ENCODE measurements around the gene TSPAN2.

The TSPAN2 gene

DNA sequence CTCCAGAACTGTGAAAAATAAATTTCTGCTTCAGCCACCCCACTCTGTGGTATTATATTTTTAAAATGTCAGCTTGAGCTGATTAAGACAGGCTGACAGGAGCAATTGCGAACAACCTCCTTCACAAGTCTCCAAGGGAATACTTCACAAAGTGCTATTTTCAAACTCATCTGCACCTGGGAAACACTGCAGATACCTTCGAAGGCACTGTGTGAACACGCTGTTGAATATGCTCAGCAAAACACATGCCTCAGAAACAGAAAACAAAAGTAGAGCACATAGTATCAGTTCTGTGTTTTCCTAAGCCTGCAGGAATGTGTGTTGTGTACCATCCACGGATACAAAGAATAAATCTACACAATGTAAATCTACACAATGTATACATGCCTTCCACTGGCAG lies 10.6 kb downstream of the TSPAN2 start:
- peaks cover 0 to 11% of the 10 kb centered on the region in 2 donors for H3K27me3 Mint-ChIP-seq
- H3K27ac Mint-ChIP-seq = no peak overlapping the region
- H3K9me3 Mint-ChIP-seq = no peaks in the 10 kb centered on the region

DNA sequence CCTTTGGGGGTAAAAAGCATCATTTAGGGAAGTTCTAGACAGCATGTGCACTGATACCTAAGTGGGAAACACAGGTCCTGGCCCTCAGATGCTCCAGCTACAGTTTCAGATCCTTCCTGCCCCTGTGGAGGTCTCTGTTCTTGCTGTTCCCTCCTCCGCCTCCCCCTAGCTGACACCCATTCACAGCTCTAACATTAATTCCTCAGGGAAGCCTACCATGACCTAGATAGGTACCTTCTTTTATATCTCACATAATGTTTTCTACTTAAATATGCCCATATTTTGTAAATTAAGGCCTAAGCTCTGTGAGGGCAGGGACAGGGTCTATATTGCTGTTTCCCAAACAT lies 11.3 kb downstream of the TSPAN2 start:
- no peaks in the 10 kb centered on the region for H3K36me3 Mint-ChIP-seq (ENCODE audit: insufficient read depth)
- no peaks in the 10 kb centered on the region for H3K9me3 Mint-ChIP-seq
- DNase-seq (no peak), ATAC-seq (replicated peaks) (no peak)
- H3K4me1 Mint-ChIP-seq (ENCODE audit: low read depth in 2 of 2) = peaks cover 5 to 10% of the 10 kb centered on the region in 2 donors
- peaks cover 0 to 11% of the 10 kb centered on the region in 2 donors for H3K27me3 Mint-ChIP-seq
- no peak overlapping the region for H3K27ac Mint-ChIP-seq
- no peak overlapping the region for H3K4me3 Mint-ChIP-seq

More for the DNA sequence above, 10.6 kb downstream of the TSPAN2 start:
- DNase-seq (no peak), ATAC-seq (replicated peaks) (no peak)
- Mint-ChIP-seq H3K4me3 (no peak overlapping the region), H3K4me1 (ENCODE audit: low read depth in 2 of 2) (peaks cover 5 to 8% of the 10 kb centered on the region in 2 donors), H3K36me3 (ENCODE audit: insufficient read depth) (no peaks in the 10 kb centered on the region)

DNA sequence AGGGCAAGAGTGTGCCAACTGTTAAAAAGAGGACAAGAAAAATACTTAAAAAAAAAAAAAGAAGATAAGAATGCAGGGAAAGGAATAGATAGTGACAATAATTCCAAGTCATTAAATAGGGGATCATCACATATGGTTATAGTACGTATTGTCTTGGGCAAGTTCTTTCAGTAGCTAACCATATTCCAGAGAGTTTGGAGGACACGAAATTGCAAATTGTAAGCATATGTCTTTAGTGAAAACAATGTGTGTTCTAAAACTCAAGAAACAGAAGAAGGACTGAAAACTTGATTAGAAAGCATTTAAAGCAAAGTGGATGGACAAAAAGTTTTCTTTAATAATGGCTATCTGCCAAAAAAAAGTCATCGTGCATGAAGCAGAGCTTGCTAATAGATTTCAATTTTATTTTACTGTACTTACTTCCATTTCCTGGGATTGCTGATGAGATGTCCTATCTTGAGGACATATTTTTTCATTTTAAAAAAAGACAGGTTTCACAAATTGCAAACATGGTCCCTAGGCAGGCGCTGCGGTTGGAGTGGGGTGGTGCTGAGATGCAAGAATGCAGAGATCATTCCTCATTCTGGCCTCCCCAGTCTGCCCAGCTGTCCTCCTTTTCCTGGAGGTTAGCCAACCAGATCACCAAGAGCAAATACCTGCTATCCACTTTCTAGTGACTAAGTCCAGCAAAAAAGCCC lies 11.9 kb downstream of the TSPAN2 start:
- Mint-ChIP-seq H3K4me1 (ENCODE audit: low read depth in 2 of 2) (peaks cover 5 to 15% of the 10 kb centered on the region in 2 donors), H3K9me3 (no peaks in the 10 kb centered on the region), H3K27me3 (peaks cover 0 to 11% of the 10 kb centered on the region in 2 donors), H3K36me3 (ENCODE audit: insufficient read depth) (no peaks in the 10 kb centered on the region), H3K27ac (no peak overlapping the region), H3K4me3 (no peak overlapping the region)
- no peak for ATAC-seq (replicated peaks)
- no peak for DNase-seq

DNA sequence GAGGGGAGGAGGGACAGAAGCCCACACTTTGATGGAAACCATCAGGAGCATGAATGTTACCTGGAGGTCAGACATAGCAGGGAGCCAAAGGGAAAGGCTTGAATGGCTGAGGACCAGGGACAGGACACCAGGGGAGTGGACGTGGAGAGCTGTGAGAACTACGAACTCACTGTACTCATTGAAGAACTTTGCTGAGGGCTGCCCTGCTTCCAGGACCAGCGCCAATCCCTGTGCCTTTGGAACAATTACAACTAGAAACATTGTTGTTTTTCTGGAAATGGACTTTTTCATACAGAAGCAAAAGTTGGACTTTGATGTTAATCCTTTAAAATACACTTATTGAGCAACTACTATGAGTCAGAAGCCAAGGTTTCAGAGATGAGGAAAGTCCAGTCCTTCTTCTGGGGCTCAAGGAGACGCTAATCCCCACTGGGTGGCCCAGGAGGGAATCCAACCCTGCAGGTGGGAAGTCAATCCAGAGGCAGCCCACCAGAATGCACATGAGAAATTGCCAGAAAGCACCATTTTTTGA lies 12.9 kb downstream of the TSPAN2 start:
- Mint-ChIP-seq H3K27me3 (peaks cover 0 to 11% of the 10 kb centered on the region in 2 donors), H3K27ac (peak overlapping the region in 1 of 2 donors; percentile 44), H3K4me1 (ENCODE audit: low read depth in 2 of 2) (peaks cover 11 to 15% of the 10 kb centered on the region in 2 donors), H3K36me3 (ENCODE audit: insufficient read depth) (no peaks in the 10 kb centered on the region), H3K4me3 (no peak overlapping the region), H3K9me3 (no peaks in the 10 kb centered on the region)
- ATAC-seq (replicated peaks) (no peak), DNase-seq (no peak)

DNA sequence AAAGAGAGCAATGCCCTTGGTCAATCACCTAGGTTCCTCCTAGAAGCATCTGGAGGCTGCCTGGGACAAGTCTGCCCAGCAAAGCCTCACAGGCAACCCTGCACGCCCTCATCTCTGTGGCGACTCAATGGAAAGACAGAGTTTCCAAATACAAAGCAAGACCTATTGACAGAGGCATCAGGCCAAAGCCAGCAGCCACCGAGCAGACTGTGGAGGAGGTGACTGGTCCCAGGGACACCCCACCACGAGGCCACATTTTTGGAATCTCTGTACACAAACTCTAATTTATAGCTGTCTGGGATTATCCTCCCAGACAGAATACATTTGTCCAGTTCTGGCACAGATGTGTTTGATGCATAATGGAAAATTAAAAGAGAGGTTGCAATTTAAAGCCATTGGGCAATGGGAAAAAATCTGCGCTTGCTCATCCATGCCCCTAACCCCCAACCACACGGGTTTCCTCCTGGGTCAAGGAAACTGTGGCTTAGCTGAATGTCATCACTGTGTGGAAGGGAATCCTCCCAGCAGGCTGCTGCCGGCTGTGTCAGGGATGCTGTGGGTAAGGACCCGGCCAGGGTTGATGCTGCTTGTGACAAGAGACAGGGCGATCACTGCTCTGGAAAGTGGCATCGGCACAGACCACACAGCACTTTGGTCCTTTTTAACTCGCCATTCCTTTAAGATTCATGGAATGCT lies 14.3 kb downstream of the TSPAN2 start:
- ATAC-seq (replicated peaks) = no peak
- Mint-ChIP-seq H3K4me3 (no peak overlapping the region), H3K27ac (no peak overlapping the region), H3K4me1 (ENCODE audit: low read depth in 2 of 2) (peaks cover 17 to 18% of the 10 kb centered on the region in 2 donors), H3K27me3 (peaks cover 0 to 11% of the 10 kb centered on the region in 2 donors), H3K9me3 (no peaks in the 10 kb centered on the region), H3K36me3 (ENCODE audit: insufficient read depth) (no peaks in the 10 kb centered on the region)
- DNase-seq = no peak

DNA sequence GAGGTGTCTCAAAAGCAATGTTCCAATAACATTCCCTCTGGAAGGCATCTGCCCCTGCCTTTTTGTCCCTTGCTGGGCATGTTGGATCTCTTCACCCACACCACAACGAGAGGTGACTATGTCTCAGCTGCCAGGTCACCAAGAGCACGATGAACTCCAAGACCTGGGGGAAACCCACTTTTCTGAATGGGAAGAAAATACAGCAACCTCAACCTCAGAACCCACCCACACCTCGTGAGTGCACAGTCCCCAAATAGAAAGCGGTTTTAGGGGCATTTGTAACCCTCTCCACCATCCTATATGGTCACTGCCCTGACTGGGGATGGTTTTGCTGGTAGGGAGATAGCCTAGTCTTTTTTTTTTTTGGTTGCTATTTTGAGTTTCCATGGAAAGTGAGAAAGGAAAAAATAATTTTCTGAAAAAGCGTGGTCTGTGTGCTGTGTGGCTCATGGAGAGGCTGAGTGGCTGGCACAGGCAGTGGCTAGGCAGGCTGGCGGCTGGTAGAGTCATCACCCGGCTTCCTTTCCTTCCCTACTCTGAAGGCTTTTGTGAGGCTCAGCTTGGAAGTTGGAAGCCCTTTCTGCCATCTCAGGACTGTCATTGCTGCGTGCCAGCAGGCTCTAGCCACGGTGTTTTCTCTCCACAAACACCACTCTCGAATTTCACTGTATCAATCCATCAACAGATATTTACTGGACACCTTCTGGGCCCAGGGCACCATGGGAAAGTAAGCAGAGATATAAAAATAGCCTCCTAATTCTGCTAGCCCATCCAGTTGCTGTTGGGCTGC lies 15.8 kb downstream of the TSPAN2 start:
- Mint-ChIP-seq H3K9me3 (no peaks in the 10 kb centered on the region), H3K36me3 (ENCODE audit: insufficient read depth) (no peaks in the 10 kb centered on the region), H3K4me1 (ENCODE audit: low read depth in 2 of 2) (peaks cover 17 to 28% of the 10 kb centered on the region in 2 donors), H3K4me3 (no peak overlapping the region), H3K27ac (peak overlapping the region in 1 of 2 donors; percentile 55), H3K27me3 (peaks cover 0 to 11% of the 10 kb centered on the region in 2 donors)
- DNase-seq (no peak), ATAC-seq (replicated peaks) (peak; percentile 77)

DNA sequence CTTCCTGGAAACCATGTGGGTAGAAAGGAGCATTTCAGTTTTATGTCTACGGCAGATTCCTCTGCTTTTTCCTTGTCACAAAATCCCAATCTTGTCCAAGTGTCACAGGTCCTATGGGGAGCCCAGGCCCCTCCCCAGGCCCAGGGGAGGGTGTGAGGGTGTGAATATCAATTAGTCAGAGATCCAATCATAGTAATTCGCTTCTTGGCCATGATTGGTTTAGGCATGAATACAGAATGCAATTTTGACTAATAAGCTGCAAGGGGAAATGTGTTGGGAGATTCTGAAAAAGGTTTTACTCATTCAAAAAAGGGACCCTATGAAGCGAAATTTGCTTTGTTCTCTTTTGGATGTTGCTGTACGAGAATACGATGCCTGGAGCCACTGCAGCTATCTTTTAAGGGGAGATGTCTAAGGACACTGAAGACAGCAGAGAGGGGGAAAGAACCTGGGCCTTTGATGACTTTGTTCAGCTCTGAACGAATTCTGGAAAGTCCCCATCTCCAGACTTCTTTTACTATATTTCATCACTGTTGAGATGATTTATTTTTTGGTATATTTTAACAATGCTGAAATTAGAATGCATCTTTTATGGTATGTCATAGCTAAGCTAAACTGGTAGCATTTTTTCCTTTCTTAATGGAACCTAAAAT lies 18.2 kb downstream of the TSPAN2 start:
- Mint-ChIP-seq H3K27me3 (peaks cover 0 to 9% of the 10 kb centered on the region in 2 donors), H3K4me1 (ENCODE audit: low read depth in 2 of 2) (peaks cover 15 to 26% of the 10 kb centered on the region in 2 donors), H3K36me3 (ENCODE audit: insufficient read depth) (no peaks in the 10 kb centered on the region), H3K27ac (peak overlapping the region in 1 of 2 donors; percentile 78), H3K4me3 (no peak overlapping the region), H3K9me3 (no peaks in the 10 kb centered on the region)
- DNase-seq (no peak), ATAC-seq (replicated peaks) (peak; percentile 26)

DNA sequence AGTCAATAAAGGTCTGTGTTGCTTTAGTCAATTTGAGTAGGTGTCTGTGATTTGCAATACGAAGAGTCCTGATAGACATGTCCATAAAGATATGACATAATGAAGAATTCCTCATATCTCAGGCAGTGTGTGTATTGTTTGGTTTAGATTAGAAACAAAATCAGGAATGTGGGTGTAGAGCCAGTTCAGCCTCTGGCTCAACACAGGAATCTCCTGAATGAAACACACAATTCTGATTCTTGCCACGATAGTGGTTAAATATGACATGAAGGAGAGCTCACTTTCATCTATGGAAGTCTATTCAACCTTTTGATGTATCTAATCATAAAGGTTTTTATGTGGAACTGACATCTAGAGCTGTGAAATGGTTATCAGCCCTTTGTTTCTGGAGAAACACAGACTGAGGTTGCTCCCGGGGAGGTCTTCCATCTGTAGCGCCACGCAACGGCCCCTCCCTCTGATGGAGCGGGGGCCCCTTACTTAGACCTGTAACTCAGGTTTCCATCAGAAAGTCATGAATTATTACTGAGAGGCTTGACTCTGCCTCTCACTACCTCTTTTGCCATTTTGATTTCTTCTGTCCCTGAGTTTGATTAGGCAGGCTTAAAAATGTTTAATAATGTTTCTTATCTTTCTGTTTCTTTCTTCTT lies 19.5 kb downstream of the TSPAN2 start:
- ATAC-seq (replicated peaks) (no peak), DNase-seq (no peak)
- H3K27ac Mint-ChIP-seq = peak overlapping the region in 1 of 2 donors; percentile 78
- no peaks in the 10 kb centered on the region for H3K27me3 Mint-ChIP-seq
- H3K9me3 Mint-ChIP-seq = no peaks in the 10 kb centered on the region
- H3K4me1 Mint-ChIP-seq (ENCODE audit: low read depth in 2 of 2) = peaks cover 8 to 23% of the 10 kb centered on the region in 2 donors
- no peaks in the 10 kb centered on the region for H3K36me3 Mint-ChIP-seq (ENCODE audit: insufficient read depth)
- no peak overlapping the region for H3K4me3 Mint-ChIP-seq

DNA sequence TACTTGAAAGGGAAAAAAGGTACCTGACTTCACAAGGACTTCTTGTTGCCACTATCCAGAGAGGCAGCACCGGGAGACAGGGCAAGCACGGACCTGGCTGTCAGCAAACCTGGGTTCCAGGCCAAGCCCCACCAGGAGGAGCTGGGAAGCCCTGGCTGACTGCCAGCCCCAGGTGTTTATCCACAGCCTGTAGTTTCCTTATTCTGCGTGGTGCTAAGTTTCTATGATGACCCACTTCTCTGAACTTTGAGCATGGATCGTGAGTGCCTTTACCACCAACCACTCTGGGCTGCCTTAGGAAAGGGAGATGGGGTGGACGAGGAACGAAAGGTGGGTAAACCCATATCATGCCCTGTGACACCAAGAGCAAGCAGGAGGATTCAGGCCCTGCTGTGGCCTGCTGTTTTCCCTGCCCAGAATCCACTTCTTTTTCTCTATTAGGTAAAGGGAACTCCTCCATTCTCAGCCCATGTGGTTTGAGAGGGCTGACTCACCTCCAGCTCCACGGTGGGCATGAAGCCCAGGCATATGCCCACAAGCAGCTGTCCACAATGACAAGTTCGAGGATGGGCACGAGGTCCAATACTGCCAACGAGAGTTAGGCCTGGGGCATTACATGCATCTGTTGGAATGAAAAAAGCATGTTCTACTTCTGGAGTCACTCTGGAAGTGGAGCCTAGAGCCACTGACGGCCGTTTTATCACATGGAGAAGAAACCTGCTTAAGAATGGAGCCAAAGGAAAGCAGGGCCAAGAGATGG lies 20.3 kb downstream of the TSPAN2 start:
- Mint-ChIP-seq H3K4me1 (ENCODE audit: low read depth in 2 of 2) (peaks cover 14 to 29% of the 10 kb centered on the region in 2 donors), H3K9me3 (no peaks in the 10 kb centered on the region)

DNA sequence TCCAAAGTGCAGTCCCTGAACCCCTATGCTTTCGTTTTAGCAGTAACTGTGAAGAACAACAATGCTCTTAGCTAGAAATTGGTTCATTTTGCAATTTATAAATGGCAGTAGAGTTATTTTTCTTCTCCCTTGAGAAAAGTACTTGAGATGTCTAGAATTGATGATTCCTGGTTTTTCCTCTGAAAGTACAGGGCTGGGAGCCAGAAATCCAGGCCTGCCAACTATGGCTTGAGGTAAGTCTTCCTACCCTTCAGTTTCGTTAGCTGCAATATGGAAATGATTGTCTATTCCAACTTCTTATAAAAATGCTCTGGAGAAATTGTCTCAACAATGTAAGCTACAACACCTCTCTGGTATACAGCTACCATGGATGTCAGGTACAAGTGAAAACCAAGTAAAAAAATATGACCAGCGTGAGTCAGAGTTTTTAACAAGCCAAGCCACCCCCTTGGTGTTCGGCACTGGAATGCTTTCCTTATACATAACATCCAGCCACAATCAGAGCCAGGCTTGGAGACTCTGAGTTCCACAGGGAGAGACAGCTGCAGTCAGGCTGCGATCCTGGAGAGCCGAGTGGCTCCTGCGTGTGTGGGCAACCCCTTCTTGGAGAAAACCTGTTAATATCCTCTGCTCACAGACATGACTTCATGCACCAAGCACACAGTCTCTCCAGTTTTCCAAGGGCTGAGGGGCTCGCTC lies 22.0 kb downstream of the TSPAN2 start:
- Mint-ChIP-seq H3K27ac (peak overlapping the region in 1 of 2 donors; percentile 54), H3K36me3 (ENCODE audit: insufficient read depth) (peaks cover 11% of the 10 kb centered on the region), H3K4me1 (ENCODE audit: low read depth in 2 of 2) (peaks cover 22 to 43% of the 10 kb centered on the region in 2 donors), H3K9me3 (no peaks in the 10 kb centered on the region), H3K4me3 (no peak overlapping the region), H3K27me3 (no peaks in the 10 kb centered on the region)
- ATAC-seq (replicated peaks) (no peak), DNase-seq (no peak)

More for the DNA sequence above, 20.3 kb downstream of the TSPAN2 start:
- DNase-seq (no peak), ATAC-seq (replicated peaks) (no peak)
- Mint-ChIP-seq H3K4me3 (no peak overlapping the region), H3K36me3 (ENCODE audit: insufficient read depth) (no peaks in the 10 kb centered on the region), H3K27me3 (no peaks in the 10 kb centered on the region), H3K27ac (peak overlapping the region; percentile 5 to 78)

DNA sequence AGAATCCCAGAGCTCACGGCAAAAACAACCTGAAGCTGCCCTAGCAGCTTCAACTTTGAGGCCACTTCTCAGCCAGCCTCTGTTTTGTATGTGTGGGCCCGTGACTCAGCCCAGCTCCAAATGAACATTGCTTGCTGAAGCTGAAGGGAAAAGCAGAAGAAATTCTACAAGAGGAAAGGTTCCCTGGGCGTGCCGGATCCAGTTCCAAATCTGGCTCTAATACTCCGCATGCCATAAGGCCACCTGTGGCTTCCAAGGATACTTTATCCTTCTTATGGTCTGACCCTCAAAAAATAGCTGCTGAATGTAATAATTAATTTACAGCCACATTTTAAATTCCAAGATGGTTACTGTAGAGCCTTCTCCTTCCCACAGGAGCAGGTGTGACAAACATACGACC lies 24.3 kb downstream of the TSPAN2 start:
- Mint-ChIP-seq H3K36me3 (ENCODE audit: insufficient read depth) (peaks cover 13% of the 10 kb centered on the region), H3K4me3 (no peak overlapping the region), H3K27me3 (no peaks in the 10 kb centered on the region), H3K27ac (peak overlapping the region in 1 of 2 donors; percentile 99), H3K9me3 (no peaks in the 10 kb centered on the region), H3K4me1 (ENCODE audit: low read depth in 2 of 2) (peaks cover 31 to 49% of the 10 kb centered on the region in 2 donors)
- ATAC-seq (replicated peaks) = no peak
- DNase-seq = no peak

Data from effector memory CD8-positive, alpha-beta T cell (primary cell).